Suprapubic skin (tissue), 4 donors: ENCODE results near the gene NFE2L2.

ENCODE experiments used
- EP300 ChIP-seq: sonication (generic); formaldehyde crosslinking; IDR thresholded peaks from one replicate; pipeline ENCODE4 v1.6.1; 2017; ENCODE audit warnings: antibody characterized with exemption
- POLR2A ChIP-seq, 2 donors: fragments of 450-650 bp; IDR thresholded peaks; one replicate each; pipeline ENCODE4 v1.6.1; 2017; ENCODE audit warnings: antibody characterized with exemption in 2 of 2, mild to moderate bottlenecking in 2 of 2, moderate library complexity in 2 of 2
- POLR2AphosphoS5 ChIP-seq, 3 donors: sonication (generic); formaldehyde crosslinking; IDR thresholded peaks; one replicate each; pipeline ENCODE4 v1.6.1; 2017; ENCODE audit warnings: antibody characterized with exemption in 3 of 3
- TF ChIP-seq, protein P1 (sequence below), 2 donors: fragments of 200-600 bp in 1 of 2; fragments of 450-650 bp in 1 of 2; sonication (generic) in 1 of 2; IDR thresholded peaks; one replicate each; pipeline ENCODE4 v1.5.1; 2016 to 2019; ENCODE audit warnings: antibody characterized with exemption in 2 of 2, mild to moderate bottlenecking in 1 of 2, moderate library complexity in 1 of 2

DNA sequence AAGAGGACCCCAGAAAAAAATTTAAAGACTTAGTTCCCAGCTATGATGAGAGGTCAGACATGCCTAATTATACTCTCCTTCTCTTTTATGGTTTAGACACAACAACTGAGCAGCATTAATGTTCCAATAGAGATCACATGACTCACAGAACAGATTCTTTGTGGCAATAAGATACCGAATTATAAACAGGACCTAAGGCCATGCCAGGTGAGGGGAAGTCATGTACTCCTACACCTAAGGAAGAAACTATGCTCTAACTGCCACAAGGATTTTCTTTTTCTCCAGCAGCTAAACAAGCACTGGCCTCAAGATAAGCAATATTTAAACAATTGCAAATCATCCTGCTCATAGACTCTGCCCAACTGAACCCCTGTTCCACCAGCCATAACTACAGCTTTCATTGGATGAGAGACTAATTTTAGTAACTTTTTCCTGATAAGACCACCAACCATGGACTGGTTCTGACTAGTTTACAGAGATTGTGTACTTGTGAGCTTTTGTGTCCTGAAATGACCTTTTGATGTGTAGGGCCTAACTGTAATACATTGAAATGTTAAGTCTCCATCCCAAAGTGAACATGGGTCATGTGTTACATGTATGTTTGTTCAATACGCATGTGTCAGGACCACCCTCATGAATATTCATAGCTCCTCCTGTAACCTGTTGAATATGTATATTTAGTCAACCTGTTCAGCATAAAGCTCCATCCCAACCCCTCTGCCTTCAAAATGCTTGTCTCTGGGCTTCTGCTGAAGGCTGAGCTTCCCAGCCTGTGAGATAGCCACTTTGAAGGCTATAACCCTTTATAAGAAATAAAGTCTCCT lies 21.6 kb upstream of the NFE2L2 start:
- TF ChIP-seq, protein P1, sequence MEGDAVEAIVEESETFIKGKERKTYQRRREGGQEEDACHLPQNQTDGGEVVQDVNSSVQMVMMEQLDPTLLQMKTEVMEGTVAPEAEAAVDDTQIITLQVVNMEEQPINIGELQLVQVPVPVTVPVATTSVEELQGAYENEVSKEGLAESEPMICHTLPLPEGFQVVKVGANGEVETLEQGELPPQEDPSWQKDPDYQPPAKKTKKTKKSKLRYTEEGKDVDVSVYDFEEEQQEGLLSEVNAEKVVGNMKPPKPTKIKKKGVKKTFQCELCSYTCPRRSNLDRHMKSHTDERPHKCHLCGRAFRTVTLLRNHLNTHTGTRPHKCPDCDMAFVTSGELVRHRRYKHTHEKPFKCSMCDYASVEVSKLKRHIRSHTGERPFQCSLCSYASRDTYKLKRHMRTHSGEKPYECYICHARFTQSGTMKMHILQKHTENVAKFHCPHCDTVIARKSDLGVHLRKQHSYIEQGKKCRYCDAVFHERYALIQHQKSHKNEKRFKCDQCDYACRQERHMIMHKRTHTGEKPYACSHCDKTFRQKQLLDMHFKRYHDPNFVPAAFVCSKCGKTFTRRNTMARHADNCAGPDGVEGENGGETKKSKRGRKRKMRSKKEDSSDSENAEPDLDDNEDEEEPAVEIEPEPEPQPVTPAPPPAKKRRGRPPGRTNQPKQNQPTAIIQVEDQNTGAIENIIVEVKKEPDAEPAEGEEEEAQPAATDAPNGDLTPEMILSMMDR (IDR thresholded peaks at IDR 0.05) = no peak
- no peak for TF ChIP-seq POLR2A (IDR thresholded peaks at IDR 0.05)
- TF ChIP-seq EP300 = no peak
- TF ChIP-seq POLR2AphosphoS5 (IDR thresholded peaks at IDR 0.05) = no peak
